NCI-H2227 (cell line): ENCODE measurements around the gene RASAL2.

Experiments
- DNase-seq: peaks from one replicate; lab custom pipeline; 2025; ENCODE audit not compliant: unreplicated experiment; lab: John Stamatoyannopoulos, UW

RASAL2 gene

DNA sequence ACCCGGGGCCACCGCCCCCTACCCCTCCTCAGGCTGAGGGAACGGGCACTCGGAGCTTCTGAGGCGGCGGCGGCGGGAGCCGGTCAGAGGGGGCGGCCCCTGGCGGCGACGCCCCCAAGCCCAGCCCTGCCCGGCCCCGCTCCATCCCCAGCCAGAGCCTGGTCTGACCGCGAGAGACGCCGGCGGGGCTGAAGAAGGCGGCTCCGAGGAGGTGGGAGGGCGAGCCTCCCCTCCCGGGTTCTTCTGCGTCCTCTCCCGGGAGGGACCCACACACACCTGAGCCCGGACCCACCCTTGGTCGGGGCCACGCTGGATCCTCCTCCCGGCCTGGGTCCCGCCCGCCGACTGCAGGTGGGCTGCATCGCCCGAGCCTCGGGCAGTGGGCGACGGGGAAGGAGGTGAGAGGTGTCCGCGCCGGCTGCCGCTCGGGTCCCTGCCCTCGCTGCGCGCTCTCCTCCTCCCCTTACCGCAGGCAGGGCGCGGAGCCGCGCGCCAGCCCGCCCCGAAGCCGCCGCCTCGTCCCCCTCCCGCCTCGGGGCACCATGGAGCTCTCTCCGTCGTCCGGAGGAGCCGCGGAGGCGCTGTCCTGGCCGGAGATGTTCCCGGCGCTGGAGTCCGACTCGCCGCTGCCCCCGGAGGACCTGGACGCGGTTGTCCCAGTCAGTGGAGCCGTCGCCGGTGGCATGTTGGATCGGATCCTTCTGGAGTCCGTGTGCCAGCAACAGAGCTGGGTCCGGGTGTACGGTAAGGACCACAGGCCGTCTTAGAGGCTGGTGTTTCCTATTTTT lies at the start of gene RASAL2:
TSS of gene RASAL2 (plus strand) at position 154 of the 788 bp plus-strand sequence. CDS start at position 543, 389 bp downstream.
- DNase-seq: peak; percentile 85

DNA sequence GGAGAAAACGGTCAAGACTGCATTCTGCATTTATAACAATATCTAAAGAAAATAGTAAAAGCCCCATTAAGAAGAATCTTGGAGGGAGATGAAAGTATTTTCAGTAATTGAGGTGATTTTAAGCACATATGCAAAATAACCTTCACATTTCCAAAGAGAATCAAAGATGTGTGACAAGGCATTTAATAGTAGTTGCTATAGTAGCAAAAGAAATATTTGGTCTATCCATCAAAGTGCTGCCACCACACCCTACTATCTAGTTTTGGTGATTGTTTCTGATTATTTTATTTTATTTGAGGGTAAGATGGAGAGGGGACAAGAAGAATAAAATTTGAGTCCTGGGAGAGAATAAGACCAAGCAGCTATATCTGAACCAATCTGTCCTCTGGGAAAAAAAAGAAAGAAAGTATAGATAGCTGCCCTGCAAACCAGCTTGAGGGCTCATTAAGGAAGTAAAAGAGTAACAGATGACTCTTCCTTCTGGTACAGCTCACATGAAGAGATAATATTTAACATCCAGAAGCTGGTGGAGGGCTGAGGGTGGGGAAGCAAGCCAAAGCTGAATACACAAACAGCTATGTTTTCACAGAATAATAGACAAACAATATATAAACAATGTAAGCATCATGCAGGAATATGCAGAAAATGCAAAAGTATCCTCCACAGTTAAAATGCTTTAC lies 47.2 kb upstream of the RASAL2 start:
- DNase-seq: no peak

DNA sequence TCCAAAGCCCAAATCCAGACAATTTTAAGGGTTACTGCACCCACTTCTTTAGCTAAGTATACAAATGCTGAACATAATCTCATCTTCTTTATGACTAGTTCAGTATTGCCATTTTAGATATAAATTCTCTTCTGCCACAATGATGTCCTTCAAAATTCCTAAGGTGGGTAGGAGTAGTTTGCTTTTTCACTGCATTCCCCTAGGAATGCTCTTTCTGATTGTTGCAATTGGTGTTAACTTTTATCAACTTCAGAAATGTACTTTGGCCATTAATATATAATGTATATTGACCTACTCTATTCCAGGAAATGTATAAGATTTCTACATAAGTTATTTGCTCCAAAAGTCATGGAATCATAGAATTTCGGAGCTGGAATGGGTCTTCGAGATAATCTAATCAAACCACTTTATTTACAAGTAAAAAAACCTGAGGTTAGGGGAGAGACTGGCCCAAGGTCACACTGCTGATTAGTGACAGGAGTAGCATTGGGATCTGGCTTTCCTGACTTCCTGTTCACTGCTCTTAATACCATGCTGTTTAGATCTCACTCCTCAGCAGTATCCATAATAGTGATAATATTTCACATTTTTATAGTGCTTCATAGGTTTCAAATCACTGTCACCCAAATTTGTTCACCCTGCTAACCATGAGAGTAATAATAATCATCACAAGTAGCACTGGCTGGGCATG lies 46.4 kb upstream of the RASAL2 start:
- DNase-seq: no peak

DNA sequence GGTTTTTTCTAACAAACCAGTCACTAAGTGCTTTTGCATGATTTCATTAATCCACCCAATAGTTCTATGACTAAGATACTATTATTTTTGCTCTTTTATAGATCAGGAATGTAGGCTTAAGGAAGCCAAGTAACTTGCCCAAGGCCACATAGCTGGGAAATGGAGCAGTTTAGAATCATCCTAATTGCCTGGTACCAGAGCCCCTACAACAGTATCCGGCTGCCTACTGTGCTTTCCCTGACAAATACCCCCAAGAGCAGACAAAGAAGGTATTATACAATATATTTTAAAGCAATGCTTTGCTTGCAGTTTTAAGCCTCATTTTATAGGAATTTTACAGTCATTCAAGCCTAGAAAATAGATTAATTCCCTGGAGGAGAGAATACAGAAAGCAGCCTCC lies 45.5 kb upstream of the RASAL2 start:
- no peak for DNase-seq

DNA sequence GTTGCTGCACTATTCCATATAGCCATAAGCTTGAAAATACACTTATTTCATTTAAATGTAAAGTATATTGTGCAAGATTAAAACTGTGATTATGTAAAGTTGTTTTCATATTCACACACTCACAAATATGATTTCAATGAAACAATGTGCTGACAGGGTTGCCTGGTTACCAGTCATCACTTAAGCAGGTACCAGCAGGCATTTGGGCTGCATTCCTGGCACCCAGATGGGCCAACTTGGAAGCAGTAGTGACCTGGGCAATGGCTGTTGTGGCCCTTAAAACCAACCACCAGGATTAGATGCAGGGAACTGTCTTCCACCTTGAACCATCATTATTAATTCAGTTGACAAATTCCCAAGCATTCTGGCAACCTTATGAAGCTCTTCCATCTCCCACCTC lies 45.0 kb upstream of the RASAL2 start:
- DNase-seq: no peak

DNA sequence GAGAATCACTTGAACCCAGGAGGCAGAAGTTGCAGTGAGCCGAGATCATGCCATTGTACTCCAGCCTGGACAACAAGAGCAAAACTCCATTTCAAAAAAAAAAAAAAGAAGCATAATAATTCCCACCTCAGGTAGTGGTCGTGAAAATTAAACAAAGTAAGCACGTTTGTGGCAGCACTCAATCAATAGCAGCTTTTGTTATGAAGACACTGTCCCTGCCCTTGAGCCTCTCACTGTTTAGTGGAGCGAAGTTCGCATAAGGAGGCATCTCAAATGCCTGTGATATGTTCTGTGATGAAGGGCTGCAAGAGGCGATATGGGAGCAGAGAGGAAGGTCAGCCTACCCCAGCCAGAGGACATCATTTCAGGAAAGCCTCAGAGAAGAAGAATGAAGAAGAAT lies 43.8 kb upstream of the RASAL2 start:
- no peak for DNase-seq

DNA sequence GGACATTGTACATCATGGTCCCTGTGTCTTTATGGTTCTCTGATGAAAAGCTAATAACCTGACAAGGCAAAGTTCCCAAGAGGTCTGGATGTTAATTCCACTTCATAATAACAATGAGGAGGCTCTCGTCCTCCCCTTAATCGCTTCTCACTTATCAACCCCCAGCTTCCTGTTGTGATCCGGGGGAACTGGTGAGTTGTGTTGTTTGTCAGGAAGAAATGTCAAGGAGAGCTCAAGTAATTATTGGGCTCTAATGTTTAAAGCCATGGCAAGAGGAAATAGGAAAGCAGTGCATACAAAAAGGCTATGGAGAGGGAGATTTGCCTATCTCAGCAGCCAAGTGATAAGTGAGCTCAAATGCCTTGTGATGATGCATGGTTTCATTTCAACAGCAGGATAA lies 42.8 kb upstream of the RASAL2 start:
- DNase-seq: peak; percentile 51

DNA sequence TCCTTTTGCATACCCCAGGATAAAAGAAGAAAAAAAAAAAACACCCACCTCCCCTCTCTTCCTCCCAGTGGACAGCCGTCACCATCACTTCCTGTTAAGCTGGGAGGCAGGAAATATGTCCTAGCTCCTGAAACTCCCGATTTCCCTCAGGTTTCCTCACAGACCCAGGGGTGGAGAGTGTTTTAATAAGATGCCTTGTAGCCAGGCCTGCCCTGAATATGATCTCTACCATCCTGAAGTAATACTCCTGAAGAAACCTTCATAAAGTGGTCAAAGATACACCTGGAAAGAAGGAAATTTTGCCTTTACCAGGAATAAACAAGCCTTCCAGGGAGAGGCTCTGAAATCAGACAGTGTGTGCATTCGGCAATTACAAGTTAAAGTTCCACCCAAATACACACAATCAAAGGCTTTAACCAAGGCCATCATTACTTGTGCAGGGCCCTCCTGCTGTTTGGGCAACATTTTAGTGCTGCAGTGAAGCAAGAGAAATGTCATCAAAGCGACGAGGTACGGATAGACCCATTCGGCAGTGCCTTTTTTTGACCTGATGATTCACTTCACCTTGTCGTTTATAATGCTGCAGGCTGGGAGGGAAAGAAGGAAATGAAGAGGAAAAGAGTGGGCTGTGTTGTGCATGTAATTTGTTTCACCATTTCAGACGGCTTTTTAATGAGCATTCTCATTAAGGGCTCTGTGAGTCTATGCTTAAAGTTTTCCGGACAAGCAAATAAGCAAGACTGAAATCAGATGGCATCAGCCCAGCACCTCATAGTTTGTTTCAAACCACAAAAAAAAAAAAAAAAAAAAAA lies 41.0 kb upstream of the RASAL2 start:
- peak; percentile 65 for DNase-seq

DNA sequence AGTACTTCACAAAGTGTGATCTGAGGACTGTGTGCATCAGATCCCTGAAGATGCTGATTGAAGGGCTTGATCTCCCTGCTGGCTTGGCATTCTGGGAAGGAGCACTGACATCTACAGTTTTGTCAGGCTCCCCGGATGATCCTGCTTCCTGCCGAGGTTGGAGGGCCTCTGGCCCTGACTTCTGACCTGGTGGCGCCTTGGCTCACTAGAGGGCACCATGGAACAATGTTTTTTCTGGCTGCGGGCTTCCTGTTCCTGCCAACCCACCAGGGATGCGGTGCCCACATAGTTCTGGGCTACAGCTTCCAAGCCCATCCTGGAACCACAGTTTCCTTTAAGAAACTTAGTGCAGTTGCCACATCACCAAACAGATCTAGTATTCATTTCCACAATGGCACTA lies 38.8 kb upstream of the RASAL2 start:
- DNase-seq: no peak

DNA sequence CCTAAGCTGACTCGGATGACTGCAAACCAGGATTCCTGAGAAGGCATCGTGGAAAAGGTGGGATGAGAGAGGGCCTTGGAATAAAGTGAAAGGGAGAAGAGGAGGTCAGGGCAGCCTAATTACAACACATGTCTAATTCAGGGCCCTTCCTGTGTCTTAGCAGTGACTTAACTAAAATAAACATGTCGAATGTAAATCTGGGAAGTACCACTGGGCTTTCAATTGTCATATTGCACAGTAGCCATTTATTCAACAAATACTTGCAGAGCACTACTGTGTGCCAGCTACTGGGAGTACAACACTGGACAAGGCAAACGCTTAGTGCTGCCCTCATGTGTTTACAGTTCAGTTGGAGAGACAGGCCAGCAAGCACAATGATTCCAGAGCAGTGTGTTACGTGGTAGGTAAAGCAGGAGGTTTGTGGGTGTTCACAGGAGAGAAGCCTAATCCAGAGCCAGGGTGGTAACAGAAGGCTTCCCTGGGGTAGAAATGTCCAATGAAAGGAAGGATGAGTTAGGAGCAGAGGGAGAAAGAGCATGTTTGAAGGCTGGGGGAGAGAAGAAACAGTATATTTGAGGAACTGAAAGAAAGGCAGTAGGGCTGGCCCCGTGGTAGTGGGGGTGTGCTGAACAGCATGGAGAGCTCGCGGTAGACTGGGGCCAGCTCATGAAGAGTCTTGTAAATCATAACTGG lies 38.0 kb upstream of the RASAL2 start:
- no peak for DNase-seq

DNA sequence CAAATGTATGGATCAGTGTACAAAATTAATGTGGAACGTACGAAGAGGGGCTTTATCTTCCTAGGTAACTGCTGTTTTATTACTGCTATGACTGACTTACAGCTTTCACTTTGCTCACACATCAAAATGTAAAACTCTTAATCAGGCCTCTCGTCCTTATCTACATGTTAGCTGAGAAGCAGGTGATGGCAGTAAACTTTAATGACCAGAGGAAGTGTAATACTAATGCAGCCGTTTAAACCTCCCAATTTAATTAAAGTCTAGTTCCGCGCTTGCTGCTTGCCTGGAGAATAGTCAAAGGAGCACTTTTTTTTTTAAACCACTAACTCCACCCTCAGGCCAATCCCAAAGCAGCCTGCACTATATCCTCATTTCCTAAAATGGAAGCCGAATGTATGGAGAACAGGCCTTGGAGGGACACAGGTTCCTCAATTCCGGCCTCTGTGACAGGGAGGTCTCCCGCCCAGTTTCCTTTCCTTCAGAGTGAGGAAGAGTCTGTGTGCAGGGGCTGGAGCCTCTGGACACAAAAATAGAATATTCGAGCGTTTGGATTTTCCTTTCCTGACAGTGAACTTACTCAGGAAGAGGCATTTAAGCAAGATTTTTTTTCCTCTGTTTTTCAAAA lies 36.7 kb upstream of the RASAL2 start:
- DNase-seq: no peak

DNA sequence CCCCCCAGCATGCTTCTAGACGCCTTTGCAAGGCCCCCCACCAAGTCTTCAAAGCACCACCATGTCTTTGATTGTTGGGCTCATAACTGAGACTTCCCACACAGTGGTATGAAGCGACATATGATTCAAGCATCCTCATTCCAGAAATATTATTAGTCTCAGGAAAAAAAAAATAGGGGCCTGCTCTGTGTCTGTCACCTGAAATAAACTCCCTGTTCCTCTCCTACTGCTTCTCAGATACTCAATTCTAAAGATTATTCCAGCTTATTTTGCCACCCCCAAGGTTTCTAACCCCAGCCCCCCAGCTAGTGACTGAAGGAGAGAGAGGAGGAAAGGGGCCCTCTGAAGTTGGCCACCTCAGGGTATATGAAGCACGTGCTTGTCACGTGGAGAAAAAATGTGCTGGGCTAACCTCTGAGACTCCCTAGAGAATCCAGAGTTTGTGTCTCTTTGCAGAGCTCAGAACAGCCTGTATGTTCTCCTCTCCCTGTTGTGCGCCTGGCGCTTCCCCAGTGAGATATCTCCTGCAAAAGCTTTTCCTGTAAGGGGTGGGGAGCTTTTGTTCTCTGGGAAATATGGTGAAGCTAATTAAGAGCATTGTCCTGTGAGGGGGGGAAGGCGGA lies 35.9 kb upstream of the RASAL2 start:
- DNase-seq: peak; percentile 29

DNA sequence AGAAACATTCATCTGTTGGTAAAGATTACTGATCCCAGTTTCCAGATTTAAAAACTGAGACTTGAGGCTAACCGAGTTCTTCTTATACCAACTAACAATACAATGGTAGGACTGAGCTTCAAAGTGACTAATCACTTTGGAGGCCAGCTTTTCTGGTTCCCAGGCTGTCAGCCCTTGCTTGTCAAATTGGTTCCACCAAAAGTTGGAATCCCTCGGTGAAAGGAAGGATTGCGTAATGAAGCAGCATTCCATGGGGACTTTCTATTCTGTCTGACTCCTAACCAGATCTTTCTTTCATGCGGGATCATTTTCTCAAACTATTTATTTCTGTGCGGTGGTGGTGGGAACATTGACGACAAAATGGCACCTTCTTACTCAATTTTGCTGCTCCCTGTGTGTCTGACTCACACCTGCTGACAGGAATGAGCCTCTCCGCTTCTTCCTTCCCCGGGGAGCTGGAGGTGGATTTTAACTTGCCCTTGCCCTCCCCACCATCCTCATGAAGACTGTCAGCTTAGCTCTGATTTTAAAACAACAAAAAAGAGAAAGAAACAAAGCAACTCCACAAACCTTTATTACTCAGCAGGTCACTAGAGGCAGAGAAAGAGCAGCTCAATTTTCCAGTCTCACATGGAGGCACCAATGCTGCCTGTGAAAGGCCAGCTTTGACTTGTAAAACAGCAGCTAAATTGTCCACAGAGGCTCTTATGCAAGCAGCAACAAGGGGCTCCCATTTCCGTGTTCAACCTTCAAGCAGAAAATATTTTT lies 32.9 kb upstream of the RASAL2 start:
- peak; percentile 26 for DNase-seq

DNA sequence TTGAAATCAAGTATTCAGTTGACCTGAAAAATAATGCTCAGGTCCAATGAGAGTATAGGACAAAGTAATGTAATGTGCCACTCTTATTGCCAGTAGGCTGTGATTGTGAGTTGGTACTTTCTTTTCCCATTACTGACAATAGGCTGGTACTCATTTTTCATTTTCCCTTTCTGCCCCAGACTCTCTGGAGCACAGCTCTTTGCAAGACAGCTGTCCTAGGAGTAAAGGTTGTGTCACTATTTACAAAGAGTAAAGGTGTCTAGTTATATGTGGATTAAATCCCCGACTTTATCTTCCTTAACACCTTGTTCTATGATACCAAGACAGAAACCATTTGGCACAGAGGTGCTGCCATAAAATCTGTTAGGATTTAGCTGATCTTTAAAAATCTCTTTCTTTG lies 32.3 kb upstream of the RASAL2 start:
- DNase-seq: no peak

DNA sequence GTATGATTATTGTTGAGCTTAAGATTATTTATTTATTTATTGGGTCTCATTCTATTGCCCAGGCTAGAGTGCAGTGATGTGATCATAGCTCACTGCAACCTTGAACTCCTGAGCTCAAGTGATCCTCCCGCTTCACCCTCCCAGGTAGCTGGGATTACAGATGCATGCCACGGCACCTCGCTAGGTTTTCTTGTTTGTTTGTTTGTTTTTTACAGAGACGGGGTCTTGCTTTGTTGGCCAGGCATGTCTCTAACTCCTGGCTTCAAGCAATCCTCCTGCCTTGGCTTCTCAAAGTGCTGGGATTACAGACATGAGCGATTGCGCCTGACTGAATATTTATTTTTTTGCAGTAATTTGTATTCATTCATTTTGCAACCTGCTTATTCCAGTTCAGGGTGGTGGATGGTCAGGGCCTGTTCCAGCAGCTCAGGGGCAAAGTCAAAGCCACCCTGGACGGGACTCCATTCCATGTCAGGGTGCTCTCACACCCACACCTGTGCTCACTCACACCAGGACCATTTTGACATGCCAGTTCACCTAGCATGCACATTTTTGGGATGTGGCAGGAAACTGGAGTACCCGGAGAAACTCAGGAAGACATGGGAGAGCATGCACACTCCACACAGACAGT lies 29.6 kb upstream of the RASAL2 start:
- no peak for DNase-seq

DNA sequence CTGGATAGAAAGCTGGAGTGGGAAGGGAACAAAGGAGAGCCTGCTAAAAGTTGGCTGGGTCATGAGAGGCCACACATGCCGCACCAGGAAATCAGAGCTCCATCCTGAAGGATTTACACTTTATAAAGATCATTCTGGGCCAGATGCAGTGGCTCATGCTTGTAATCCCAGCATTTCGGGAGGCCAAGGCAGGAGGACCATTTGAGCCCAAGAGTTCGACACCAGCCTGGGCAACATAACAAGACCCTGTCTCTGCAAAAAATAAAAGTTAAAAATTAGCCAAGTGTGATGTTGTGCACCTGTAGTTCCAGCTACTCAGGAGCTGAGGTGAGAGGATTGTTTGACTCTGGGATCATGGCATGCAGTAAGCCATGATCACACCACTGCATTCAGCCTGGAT lies 28.7 kb upstream of the RASAL2 start:
- DNase-seq: no peak

DNA sequence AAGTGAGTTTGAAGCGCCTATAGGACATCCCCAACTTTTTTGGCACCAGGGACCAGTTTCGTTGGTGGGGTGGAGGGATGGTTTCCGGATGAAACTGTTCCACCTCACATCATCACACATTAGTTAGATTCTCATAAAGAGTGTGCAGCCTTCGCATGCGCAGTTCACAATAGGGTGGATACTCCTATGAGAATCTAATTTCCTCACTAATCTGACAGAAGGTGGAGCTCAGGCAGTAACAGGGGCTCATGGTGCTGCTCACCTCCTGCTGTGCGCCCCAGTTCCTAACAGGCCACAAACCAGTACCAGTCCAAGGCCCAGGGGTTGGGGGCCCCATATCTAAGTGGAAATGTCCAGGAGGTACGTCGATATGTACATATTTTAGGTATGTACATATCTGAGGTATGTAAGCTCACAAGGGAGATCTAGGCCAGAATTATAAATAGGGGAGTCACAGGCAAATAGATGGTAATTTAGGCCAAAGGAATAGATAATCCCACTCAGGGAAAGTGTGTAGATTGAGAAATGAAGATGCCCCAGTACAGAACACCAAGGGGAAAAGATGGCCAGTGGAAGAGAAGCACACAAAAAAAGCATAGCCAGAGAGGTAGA lies 27.5 kb upstream of the RASAL2 start:
- no peak for DNase-seq
